ENCODE results near the gene SAMD10. TPM values are rescaled to one million over a fixed set of nuclear protein-coding genes. Genes with fewer than 3 reads are reported as not detected.

SAMD10 gene
- total and polyA plus RNA-seq, 2 experiments from 2014 or later: 1.3 TPM

GRCh38 chr20:64024141-64024990 lies 44.9 kb upstream of the SAMD10 start:
- WGBS, 2 experiments (ENCODE audit: low coverage in 1 of 2, low lambda C conversion rate in 2 of 2, missing lambda C conversion rate in 2 of 2): 93 to 94% methylated on average over 17 of the region's 17 CpGs
- TF ChIP-seq EZH2 (IDR thresholded peaks at IDR 0.05; ENCODE audit: insufficient read depth, poor library complexity, severe bottlenecking) (no peak), EZH2phosphoT487 (IDR thresholded peaks at IDR 0.05; ENCODE audit: insufficient read depth, low read depth) (no peak)
- Histone ChIP-seq H3K9me3 (ENCODE audit: low read depth) (no peaks in the 10 kb centered on the region), H3K4me3 (no peak overlapping the region), H3K27ac (no peak overlapping the region), H3K36me3 (ENCODE audit: low read depth) (peaks cover 28% of the 10 kb centered on the region; the same call in 1 of the 2 replicates), H3K79me2 (ENCODE audit: insufficient read depth) (no peaks in the 10 kb centered on the region), H3K4me2 (ENCODE audit: unreplicated experiment) (no peak overlapping the region), H3K9me2 (ENCODE audit: insufficient read depth) (no peaks in the 10 kb centered on the region), H3K9ac (no peak overlapping the region), H4K20me1 (ENCODE audit: insufficient read depth) (no peaks in the 10 kb centered on the region), H3K27me3 (replicated peaks; ENCODE audit: insufficient read depth) (no peaks in the 10 kb centered on the region), H2AFZ (no peak overlapping the region), H3K4me1 (ENCODE audit: insufficient read depth) (no peaks in the 10 kb centered on the region), H3F3A (ENCODE audit: insufficient read depth) (no peaks in the 10 kb centered on the region)
- in situ Hi-C loops (cut with MboI): no loop called here
- DNase-seq: no peak

- no peak for DNase-seq
- TF ChIP-seq EZH2phosphoT487 (IDR thresholded peaks at IDR 0.05; ENCODE audit: insufficient read depth, low read depth): no peak
- TF ChIP-seq EZH2 (IDR thresholded peaks at IDR 0.05; ENCODE audit: insufficient read depth, poor library complexity, severe bottlenecking): no peak
- Histone ChIP-seq H3K9ac (no peak overlapping the region), H3K4me3 (no peak overlapping the region), H3F3A (ENCODE audit: insufficient read depth) (no peaks in the 10 kb centered on the region), H3K4me2 (ENCODE audit: unreplicated experiment) (no peak overlapping the region), H3K9me3 (ENCODE audit: low read depth) (no peaks in the 10 kb centered on the region), H2AFZ (no peak overlapping the region), H3K27me3 (replicated peaks; ENCODE audit: insufficient read depth) (no peaks in the 10 kb centered on the region), H3K36me3 (ENCODE audit: low read depth) (peaks cover 24% of the 10 kb centered on the region; the same call in 1 of the 2 replicates), H4K20me1 (ENCODE audit: insufficient read depth) (no peaks in the 10 kb centered on the region), H3K27ac (no peak overlapping the region), H3K9me2 (ENCODE audit: insufficient read depth) (no peaks in the 10 kb centered on the region), H3K79me2 (ENCODE audit: insufficient read depth) (no peaks in the 10 kb centered on the region), H3K4me1 (ENCODE audit: insufficient read depth) (no peaks in the 10 kb centered on the region)
- 69 to 73% methylated on average over 15 of the region's 15 CpGs for WGBS, 2 experiments (ENCODE audit: low coverage in 1 of 2, low lambda C conversion rate in 2 of 2, missing lambda C conversion rate in 2 of 2)
- in situ Hi-C loops (cut with MboI): no loop called here
Observed at GRCh38 chr20:64023361-64024140, 44.1 kb upstream of the SAMD10 start.

- no peaks in the 10 kb centered on the region for H3K9me3 ChIP-seq (ENCODE audit: low read depth)
- no peak overlapping the region for H2AFZ ChIP-seq
- H3F3A ChIP-seq (ENCODE audit: insufficient read depth): no peaks in the 10 kb centered on the region
- no peak overlapping the region for H3K4me3 ChIP-seq
- no peaks in the 10 kb centered on the region for H3K9me2 ChIP-seq (ENCODE audit: insufficient read depth)
- H4K20me1 ChIP-seq (ENCODE audit: insufficient read depth): no peaks in the 10 kb centered on the region
- 75 to 77% methylated on average over 17 of the region's 17 CpGs for WGBS, 2 experiments (ENCODE audit: low coverage in 1 of 2, low lambda C conversion rate in 2 of 2, missing lambda C conversion rate in 2 of 2)
- DNase-seq: no peak
- no peaks in the 10 kb centered on the region for H3K4me1 ChIP-seq (ENCODE audit: insufficient read depth)
- no peaks in the 10 kb centered on the region for H3K79me2 ChIP-seq (ENCODE audit: insufficient read depth)
- no peak overlapping the region for H3K27ac ChIP-seq
- peaks cover 29% of the 10 kb centered on the region; the same call in 1 of the 2 replicates for H3K36me3 ChIP-seq (ENCODE audit: low read depth)
- TF ChIP-seq EZH2 (IDR thresholded peaks at IDR 0.05; ENCODE audit: insufficient read depth, poor library complexity, severe bottlenecking) (no peak), EZH2phosphoT487 (IDR thresholded peaks at IDR 0.05; ENCODE audit: insufficient read depth, low read depth) (no peak)
- in situ Hi-C loops (cut with MboI): no loop called here
- no peak overlapping the region for H3K4me2 ChIP-seq (ENCODE audit: unreplicated experiment)
- no peak overlapping the region for H3K9ac ChIP-seq
- no peaks in the 10 kb centered on the region for H3K27me3 ChIP-seq (replicated peaks; ENCODE audit: insufficient read depth)
Observed at GRCh38 chr20:64022671-64023360, 43.4 kb upstream of the SAMD10 start.

Data from GM23248 (cell line).